Vagina (tissue), 2 donors: ENCODE results near the gene CDH13.

ENCODE experiments used
- POLR2AphosphoS5 ChIP-seq, 2 donors: sonication (generic); formaldehyde crosslinking; IDR thresholded peaks; one replicate each; pipeline ENCODE4 v1.9.0; 2017; ENCODE audit warnings: antibody characterized with exemption in 2 of 2, mild to moderate bottlenecking in 2 of 2, low read depth in 1 of 2; ENCODE audit not compliant: insufficient read depth in 1 of 2
- TF ChIP-seq, protein P1 (sequence below), 3 experiments: fragments of 450-650 bp in 2 of 3; fragments of 200-600 bp in 1 of 3; sonication (generic) in 1 of 3; IDR thresholded peaks; one replicate each; pipeline ENCODE4 v1.5.1; 2017 to 2019; ENCODE audit warnings: antibody characterized with exemption in 3 of 3, mild to moderate bottlenecking in 2 of 3, moderate library complexity in 2 of 3

- no peak for TF ChIP-seq POLR2AphosphoS5 (IDR thresholded peaks at IDR 0.05; ENCODE audit: insufficient read depth in 1 of 2, low read depth in 1 of 2)
- TF ChIP-seq, protein P1, sequence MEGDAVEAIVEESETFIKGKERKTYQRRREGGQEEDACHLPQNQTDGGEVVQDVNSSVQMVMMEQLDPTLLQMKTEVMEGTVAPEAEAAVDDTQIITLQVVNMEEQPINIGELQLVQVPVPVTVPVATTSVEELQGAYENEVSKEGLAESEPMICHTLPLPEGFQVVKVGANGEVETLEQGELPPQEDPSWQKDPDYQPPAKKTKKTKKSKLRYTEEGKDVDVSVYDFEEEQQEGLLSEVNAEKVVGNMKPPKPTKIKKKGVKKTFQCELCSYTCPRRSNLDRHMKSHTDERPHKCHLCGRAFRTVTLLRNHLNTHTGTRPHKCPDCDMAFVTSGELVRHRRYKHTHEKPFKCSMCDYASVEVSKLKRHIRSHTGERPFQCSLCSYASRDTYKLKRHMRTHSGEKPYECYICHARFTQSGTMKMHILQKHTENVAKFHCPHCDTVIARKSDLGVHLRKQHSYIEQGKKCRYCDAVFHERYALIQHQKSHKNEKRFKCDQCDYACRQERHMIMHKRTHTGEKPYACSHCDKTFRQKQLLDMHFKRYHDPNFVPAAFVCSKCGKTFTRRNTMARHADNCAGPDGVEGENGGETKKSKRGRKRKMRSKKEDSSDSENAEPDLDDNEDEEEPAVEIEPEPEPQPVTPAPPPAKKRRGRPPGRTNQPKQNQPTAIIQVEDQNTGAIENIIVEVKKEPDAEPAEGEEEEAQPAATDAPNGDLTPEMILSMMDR (IDR thresholded peaks at IDR 0.05): no peak
Measured at GRCh38 chr16:83830769-83831455, 1204.1 kb downstream of the CDH13 start.
